HFFc6 (cell line): Measurements from ENCODE around the gene SCGB1C2. TPM values are rescaled to one million over a fixed set of nuclear protein-coding genes. Genes with fewer than 3 reads are reported as not detected.
A peak's percentile ranks its signal among the peaks of the same experiment; 100 is the strongest.
"Not testable (repeated sequence)": the region's sequence is repeated elsewhere in the genome, so short reads cannot be mapped to it uniquely, and the experiment has no call there.

Experiments used
- DNase-seq: peaks from one replicate; pipeline ENCODE4 v3.0.0-alpha.2; 2018
- H3K27ac Mint-ChIP-seq: 2 replicates; pipeline ENCODE4 v1.8.0; 2020; ENCODE audit warnings: mild to moderate bottlenecking, mixed read lengths
- H3K27me3 Mint-ChIP-seq: 2 replicates; pipeline ENCODE4 v1.8.0; 2021; ENCODE audit warnings: mild to moderate bottlenecking, moderate library complexity, mixed read lengths; ENCODE audit not compliant: insufficient read depth
- H3K36me3 Mint-ChIP-seq: 2 replicates; pipeline ENCODE4 v1.8.0; 2021; ENCODE audit warnings: low read depth, mixed read lengths
- H3K4me1 Mint-ChIP-seq: 2 replicates; pipeline ENCODE4 v1.8.0; 2020; ENCODE audit warnings: low read depth, mixed read lengths
- H3K4me3 Mint-ChIP-seq: 2 replicates; pipeline ENCODE4 v1.8.0; 2020; ENCODE audit warnings: mild to moderate bottlenecking, moderate library complexity, mixed read lengths
- H3K9me3 Mint-ChIP-seq: 2 replicates; pipeline ENCODE4 v1.8.0; 2020; ENCODE audit warnings: mild to moderate bottlenecking, mixed read lengths
- CTCF ChIP-seq: fragments of 200-600 bp; sonication (generic); IDR thresholded peaks from 2 replicates; pipeline ENCODE4 v1.5.0; 2021; ENCODE audit warnings: antibody characterized with exemption, mild to moderate bottlenecking
- total RNA-seq, 6 experiments: library from RNA; stranded (reverse); fragmentation: NEBNext Ultra II Directional; extraction: Animal tissue kit (Norgen Biotek cat#: 25700); gene quantifications; 2 replicates in 1 of 6; 3 replicates in 5 of 6; pipeline ENCODE4 v1.2.3, GENCODE V29; 2021

SCGB1C2 gene
- total RNA-seq, 6 experiments from 2014 or later = not detected

GRCh38 chr17:163514-164098, 26.2 kb downstream of the SCGB1C2 start:
- Mint-ChIP-seq H3K9me3 (no peaks in the 10 kb centered on the region), H3K27ac (no peak overlapping the region), H3K4me3 (no peak overlapping the region), H3K4me1 (no peaks in the 10 kb centered on the region), H3K36me3 (no peaks in the 10 kb centered on the region), H3K27me3 (peaks cover 37% of the 10 kb centered on the region)
- no peak for DNase-seq
- TF ChIP-seq CTCF = peak; percentile 44; the same call in 1 of the 2 replicates

- Mint-ChIP-seq H3K27me3 (peaks cover 41% of the 10 kb centered on the region), H3K4me3 (no peak overlapping the region), H3K4me1 (no peaks in the 10 kb centered on the region), H3K27ac (no peak overlapping the region), H3K36me3 (no peaks in the 10 kb centered on the region), H3K9me3 (no peaks in the 10 kb centered on the region)
- peak; percentile 65 for TF ChIP-seq CTCF
- peak; percentile 34 for DNase-seq
Observed at GRCh38 chr17:164303-165235, 27.2 kb downstream of the SCGB1C2 start.

GRCh38 chr17:165939-166338, 28.6 kb downstream of the SCGB1C2 start:
- DNase-seq = no peak
- H3K4me3 Mint-ChIP-seq = no peak overlapping the region
- peaks cover 36% of the 10 kb centered on the region for H3K27me3 Mint-ChIP-seq
- TF ChIP-seq CTCF = no peak
- no peaks in the 10 kb centered on the region for H3K9me3 Mint-ChIP-seq
- no peaks in the 10 kb centered on the region for H3K36me3 Mint-ChIP-seq
- H3K27ac Mint-ChIP-seq = no peak overlapping the region
- H3K4me1 Mint-ChIP-seq = no peaks in the 10 kb centered on the region

GRCh38 chr17:168614-169013, 31.2 kb downstream of the SCGB1C2 start:
- H3K9me3 Mint-ChIP-seq, H3K27ac Mint-ChIP-seq, H3K4me1 Mint-ChIP-seq, H3K4me3 Mint-ChIP-seq, H3K36me3 Mint-ChIP-seq, DNase-seq: not testable (repeated sequence)
- peaks cover 21% of the 10 kb centered on the region for H3K27me3 Mint-ChIP-seq

GRCh38 chr17:170130-170670, 32.8 kb downstream of the SCGB1C2 start:
- H3K36me3 Mint-ChIP-seq = no peaks in the 10 kb centered on the region
- peaks cover 30% of the 10 kb centered on the region for H3K27me3 Mint-ChIP-seq

More at GRCh38 chr17:170130-170670, 32.8 kb downstream of the SCGB1C2 start:
- Mint-ChIP-seq H3K27ac (no peak overlapping the region), H3K4me3 (no peak overlapping the region), H3K4me1 (no peaks in the 10 kb centered on the region), H3K9me3 (no peaks in the 10 kb centered on the region)
- no peak for DNase-seq
- TF ChIP-seq CTCF = no peak
